Measurements from ENCODE around the gene CSTF2T.

The CSTF2T gene

GRCh38 chr10:51672039-51672535, 27.3 kb downstream of the CSTF2T start:
- no peak for TF ChIP-seq CTCF (IDR thresholded peaks at IDR 0.05; ENCODE audit: low read depth, low read length, missing control alignments)
- in situ Hi-C loops (cut with HindIII; ENCODE audit: low sequenced_read_pairs): no loop called here
- no peak overlapping the region for H3K4me3 ChIP-seq (ENCODE audit: low read depth, low read length)
- DNase-seq (ENCODE audit: low read depth): no peak

- DNase-seq (ENCODE audit: low read depth): no peak
- H3K4me3 ChIP-seq (ENCODE audit: low read depth, low read length): no peak overlapping the region
- in situ Hi-C loops (cut with HindIII; ENCODE audit: low sequenced_read_pairs): no loop called here
- no peak for TF ChIP-seq CTCF (IDR thresholded peaks at IDR 0.05; ENCODE audit: low read depth, low read length, missing control alignments)
Observed at GRCh38 chr10:51669041-51669440, 30.4 kb downstream of the CSTF2T start.

GRCh38 chr10:51668336-51668689, 31.1 kb downstream of the CSTF2T start:
- in situ Hi-C loops (cut with HindIII; ENCODE audit: low sequenced_read_pairs): no loop called here

GRCh38 chr10:51667678-51668335, 31.6 kb downstream of the CSTF2T start:
- no peak overlapping the region for H3K4me3 ChIP-seq (ENCODE audit: low read depth, low read length)
- DNase-seq (ENCODE audit: low read depth): peak; percentile 41
- TF ChIP-seq CTCF (IDR thresholded peaks at IDR 0.05; ENCODE audit: low read depth, low read length, missing control alignments): no peak
- in situ Hi-C loops (cut with HindIII; ENCODE audit: low sequenced_read_pairs): no loop called here

More at GRCh38 chr10:51668336-51668689, 31.1 kb downstream of the CSTF2T start:
- TF ChIP-seq CTCF (IDR thresholded peaks at IDR 0.05; ENCODE audit: low read depth, low read length, missing control alignments): no peak
- DNase-seq (ENCODE audit: low read depth): no peak
- H3K4me3 ChIP-seq (ENCODE audit: low read depth, low read length): no peak overlapping the region

GRCh38 chr10:51666456-51666855, 32.9 kb downstream of the CSTF2T start:
- no peak for TF ChIP-seq CTCF (IDR thresholded peaks at IDR 0.05; ENCODE audit: low read depth, low read length, missing control alignments)
- no peak for DNase-seq (ENCODE audit: low read depth)
- no peak overlapping the region for H3K4me3 ChIP-seq (ENCODE audit: low read depth, low read length)
- in situ Hi-C loops (cut with HindIII; ENCODE audit: low sequenced_read_pairs): no loop called here

GRCh38 chr10:51663086-51663485, 36.3 kb downstream of the CSTF2T start:
- in situ Hi-C loops (cut with HindIII; ENCODE audit: low sequenced_read_pairs): no loop called here
- DNase-seq (ENCODE audit: low read depth): no peak
- TF ChIP-seq CTCF (IDR thresholded peaks at IDR 0.05; ENCODE audit: low read depth, low read length, missing control alignments): no peak
- no peak overlapping the region for H3K4me3 ChIP-seq (ENCODE audit: low read depth, low read length)

Data from astrocyte of the cerebellum (primary cell).